DND-41 (cell line): ENCODE results near the gene MMRN1.

ENCODE experiments used
- CTCF ChIP-seq: IDR thresholded peaks from 2 replicates; pipeline ENCODE4 v1.5.1; 2012; ENCODE audit warnings: borderline replicate concordance, low read length, moderate library complexity, mild to moderate bottlenecking; ENCODE audit not compliant: poor library complexity, severe bottlenecking; ENCODE audit errors: extremely low read depth
- EZH2 ChIP-seq: IDR thresholded peaks from 3 replicates; pipeline ENCODE4 v1.6.1; 2012; ENCODE audit warnings: borderline replicate concordance, low read depth, mild to moderate bottlenecking, moderate library complexity, low read length, inconsistent platforms; ENCODE audit not compliant: severe bottlenecking

DNA sequence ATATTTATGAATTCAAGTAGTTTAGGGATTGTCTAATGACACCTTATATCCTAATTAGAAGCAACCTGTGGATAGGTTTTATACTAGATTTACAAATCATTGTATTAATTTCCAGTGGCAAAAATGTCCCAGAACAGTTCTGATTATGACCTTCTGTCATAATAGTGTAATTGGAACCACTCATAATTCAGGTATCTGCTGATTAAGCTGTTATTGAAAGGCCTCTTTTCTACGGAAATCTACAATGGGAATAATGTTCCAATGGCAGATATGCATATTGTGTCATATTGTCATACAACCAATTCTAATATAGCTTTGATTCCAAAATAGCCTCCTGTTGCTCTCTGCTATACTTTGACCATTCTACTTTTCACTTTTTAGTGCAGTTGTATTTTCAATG is 19.0 kb downstream of the MMRN1 start:
- no peak for TF ChIP-seq CTCF
- TF ChIP-seq EZH2, result no peak
